HG03571 (cell line): ENCODE measurements around the gene PIK3R2.

Experiments used
- ATAC-seq: cut with Tn5 transposase; IDR thresholded peaks from one replicate; pipeline ENCODE4 v1.9.1; 2021; ENCODE audit not compliant: unreplicated experiment

PIK3R2 gene

GRCh38 chr19:18122860-18123795 lies 29.8 kb upstream of the PIK3R2 start:
- no peak for ATAC-seq

GRCh38 chr19:18123819-18124218 lies 29.1 kb upstream of the PIK3R2 start:
- no peak for ATAC-seq

- ATAC-seq: no peak
These were observed 26.9 kb upstream of the PIK3R2 start for GRCh38 chr19:18126097-18126496.

GRCh38 chr19:18128044-18128443 lies 24.9 kb upstream of the PIK3R2 start:
- no peak for ATAC-seq

GRCh38 chr19:18128805-18129204 lies 24.2 kb upstream of the PIK3R2 start:
- ATAC-seq: no peak

- no peak for ATAC-seq
These were observed 22.3 kb upstream of the PIK3R2 start for GRCh38 chr19:18130523-18131242.

GRCh38 chr19:18131841-18132596 lies 20.9 kb upstream of the PIK3R2 start:
- ATAC-seq: no peak

GRCh38 chr19:18135712-18136584 lies 17.0 kb upstream of the PIK3R2 start:
- no peak for ATAC-seq

GRCh38 chr19:18137242-18137641 lies 15.7 kb upstream of the PIK3R2 start:
- ATAC-seq: no peak

- no peak for ATAC-seq
These were observed 15.2 kb upstream of the PIK3R2 start for GRCh38 chr19:18137657-18138339.

GRCh38 chr19:18140473-18140872 lies 12.5 kb upstream of the PIK3R2 start:
- no peak for ATAC-seq

- no peak for ATAC-seq
These were observed 11.9 kb upstream of the PIK3R2 start for GRCh38 chr19:18141031-18141430.

GRCh38 chr19:18143902-18144301 lies 9.1 kb upstream of the PIK3R2 start:
- ATAC-seq: no peak

- ATAC-seq: no peak
These were observed 8.6 kb upstream of the PIK3R2 start for GRCh38 chr19:18144361-18144760.

GRCh38 chr19:18144906-18145305 lies 8.1 kb upstream of the PIK3R2 start:
- ATAC-seq: no peak

- ATAC-seq: no peak
These were observed 7.5 kb upstream of the PIK3R2 start for GRCh38 chr19:18145391-18145999.

GRCh38 chr19:18147396-18147795 lies 5.6 kb upstream of the PIK3R2 start:
- ATAC-seq: no peak

- ATAC-seq: no peak
These were observed 3.4 kb upstream of the PIK3R2 start for GRCh38 chr19:18149596-18149975.

GRCh38 chr19:18150776-18151624 lies 2.0 kb upstream of the PIK3R2 start:
- ATAC-seq: no peak
